GM19438 (cell line): Measurements from ENCODE around the gene CLCN6.
"Not testable (repeated sequence)": the region's sequence is repeated elsewhere in the genome, so short reads cannot be mapped to it uniquely, and the experiment has no call there.

Experiments
- ATAC-seq: cut with Tn5 transposase; IDR thresholded peaks from one replicate; pipeline ENCODE4 v1.9.1; 2021; ENCODE audit warnings: low read depth; ENCODE audit not compliant: unreplicated experiment

CLCN6 gene

GRCh38 chr1:11794446-11795237 is 11.3 kb upstream of the CLCN6 start:
- no peak for ATAC-seq

GRCh38 chr1:11795238-11795890 is 10.6 kb upstream of the CLCN6 start:
- ATAC-seq, result no peak

GRCh38 chr1:11796036-11796828 is 9.8 kb upstream of the CLCN6 start:
- ATAC-seq, result no peak

GRCh38 chr1:11797525-11798216 is 8.3 kb upstream of the CLCN6 start:
- no peak for ATAC-seq

GRCh38 chr1:11799099-11799498 is 6.9 kb upstream of the CLCN6 start:
- ATAC-seq, result no peak

GRCh38 chr1:11799896-11800295 is 6.1 kb upstream of the CLCN6 start:
- no peak for ATAC-seq

GRCh38 chr1:11800391-11800755 is 5.6 kb upstream of the CLCN6 start:
- ATAC-seq, result no peak

- no peak for ATAC-seq
These were observed 5.1 kb upstream of the CLCN6 start for GRCh38 chr1:11800756-11801433.

- no peak for ATAC-seq
These were observed 3.4 kb upstream of the CLCN6 start for GRCh38 chr1:11802616-11802972.

GRCh38 chr1:11802973-11803885 is 2.8 kb upstream of the CLCN6 start:
- ATAC-seq, result peak; percentile 27

- not testable (repeated sequence) for ATAC-seq
These were observed 1.9 kb upstream of the CLCN6 start for GRCh38 chr1:11803924-11804665.

- no peak for ATAC-seq
These were observed 1.1 kb upstream of the CLCN6 start for GRCh38 chr1:11804666-11805421.

- peak; percentile 37 for ATAC-seq
These were observed 431 bp downstream of the CLCN6 start for GRCh38 chr1:11806307-11806936.

GRCh38 chr1:11807133-11807532 is 1.1 kb downstream of the CLCN6 start:
- no peak for ATAC-seq

- no peak for ATAC-seq
These were observed 7.0 kb downstream of the CLCN6 start for GRCh38 chr1:11813021-11813420.

GRCh38 chr1:11817192-11817591 is 11.2 kb downstream of the CLCN6 start:
- no peak for ATAC-seq

- no peak for ATAC-seq
These were observed 16.1 kb downstream of the CLCN6 start for GRCh38 chr1:11822091-11822490.
